H1 (cell line): Measurements from ENCODE around the gene CDH6. TPM values are rescaled to one million over a fixed set of nuclear protein-coding genes. Genes with fewer than 3 reads are reported as not detected.

Source experiments
- BRCA1 ChIP-seq: IDR thresholded peaks from 2 replicates; pipeline ENCODE4 v1.6.1; 2012; ENCODE audit warnings: low read depth, low read length, improper control_type of control experiment
- CBX8 ChIP-seq: fragments of 300-800, 300-1000 bp; sonication (generic); IDR thresholded peaks from 2 replicates; pipeline ENCODE4 v1.7.1; 2016; ENCODE audit warnings: low read depth, low read length, borderline replicate concordance
- CHD1 ChIP-seq: IDR thresholded peaks from 2 replicates; pipeline ENCODE4 v1.6.1; 2012; ENCODE audit warnings: low read depth, low read length, improper control_type of control experiment
- E2F6 ChIP-seq: IDR thresholded peaks from 2 replicates; pipeline ENCODE4 v1.6.1; 2012; ENCODE audit warnings: inconsistent platforms
- GABPA ChIP-seq: IDR thresholded peaks from 2 replicates; pipeline ENCODE4 v1.6.1; 2011; ENCODE audit warnings: mild to moderate bottlenecking, low read length, moderate library complexity, borderline replicate concordance; ENCODE audit not compliant: insufficient read depth
- HDAC6 ChIP-seq: IDR thresholded peaks from one replicate; pipeline ENCODE4 v1.7.1; 2012; ENCODE audit warnings: low read depth, mild to moderate bottlenecking, inconsistent platforms, low read length, moderate library complexity
- NRF1 ChIP-seq: IDR thresholded peaks from 2 replicates; pipeline ENCODE4 v1.6.1; 2011; ENCODE audit warnings: mild to moderate bottlenecking, low read depth, low read length, improper control_type of control experiment
- POLR2AphosphoS5 ChIP-seq: IDR thresholded peaks from 2 replicates; pipeline ENCODE4 v1.6.1; 2011; ENCODE audit warnings: low read depth, low read length
- POU5F1 ChIP-seq: IDR thresholded peaks from 2 replicates; pipeline ENCODE4 v1.6.1; 2011; ENCODE audit warnings: low read depth, mild to moderate bottlenecking, low read length, moderate library complexity
- SIX5 ChIP-seq: IDR thresholded peaks from 2 replicates; pipeline ENCODE4 v1.6.1; 2011; ENCODE audit warnings: mild to moderate bottlenecking, low read depth, low read length
- SRF ChIP-seq: IDR thresholded peaks from 2 replicates; pipeline ENCODE4 v1.6.1; 2011; ENCODE audit warnings: mild to moderate bottlenecking, low read depth, low read length, moderate library complexity
- TBP ChIP-seq: IDR thresholded peaks from 2 replicates; pipeline ENCODE4 v1.6.1; 2011; ENCODE audit warnings: low read depth, low read length, improper control_type of control experiment
- USF2 ChIP-seq: IDR thresholded peaks from 2 replicates; pipeline ENCODE4 v1.6.1; 2011; ENCODE audit warnings: low read length, improper control_type of control experiment
- polyA plus RNA-seq, 7 experiments: library from polyadenylated mRNA; depleted of rRNA in 3 of 7; stranded (reverse) in 5 of 7; unstranded in 2 of 7; fragments of >200 nt in 5 of 7; fragments of 200-250 nt in 2 of 7; gene quantifications; 1 replicate in 5 of 7; 2 replicates in 1 of 7; 4 replicates in 1 of 7; pipeline versions ENCODE4 v1.2.1 to v1.2.3, GENCODE V29; 2011 to 2013; ENCODE audit warnings: missing spikeins in 2 of 7, mixed read lengths in 2 of 7
- total RNA-seq: library from RNA; stranded (reverse); fragmentation: NEBNext Ultra II Directional; extraction: Animal tissue kit (Norgen Biotek cat#: 25700); gene quantifications from 2 replicates; pipeline ENCODE4 v1.2.1, GENCODE V29; 2021

The CDH6 gene
- total and polyA plus RNA-seq, 2 of the 8 experiments (the other 6 are each of a cell fraction or from before 2014, with no cell fraction given), result 1.4 to 1.9 TPM

- TF ChIP-seq CBX8 (no peak), GABPA (no peak), SIX5 (no peak), NRF1 (no peak), E2F6 (no peak), TBP (no peak), POU5F1 (no peak), HDAC6 (no peak), CHD1 (no peak), SRF (no peak), USF2 (0 out of 2 replicates have a peak, but pooled peaks have one; percentile 45), BRCA1 (no peak), POLR2AphosphoS5 (no peak)
Measured at GRCh38 chr5:31317665-31318064, 124.2 kb downstream of the CDH6 start (continued).
